BJ (cell line): Measurements from ENCODE around the gene STEAP4. TPM values are rescaled to one million over a fixed set of nuclear protein-coding genes. Genes with fewer than 3 reads are reported as not detected.

ENCODE experiments used
- CTCF ChIA-PET: fragments of 350-600 bp; formaldehyde crosslinking; extraction: SDS; loops from one replicate; lab custom pipeline; 2021; ENCODE audit warnings: antibody characterized with exemption, inconsistent platforms; lab: Yijun Ruan, JAX
- POLR2A ChIA-PET: fragments of 300-600 bp; sonication (Branson Sonifier 250); formaldehyde crosslinking; extraction: SDS; loops from one replicate; lab custom pipeline; 2021; ENCODE audit warnings: antibody characterized with exemption; lab: Charles Lee
- DNase-seq: peaks from one replicate; pipeline ENCODE4 v3.0.0-alpha.2; 2011; ENCODE audit warnings: low read depth
- H3K27me3 ChIP-seq: 2 replicates; pipeline ENCODE4 v1.6.0; 2011; ENCODE audit warnings: low read length; ENCODE audit not compliant: control insufficient read depth, insufficient read depth
- H3K36me3 ChIP-seq: 2 replicates; pipeline ENCODE4 v1.5.1; 2011; ENCODE audit warnings: low read length; ENCODE audit not compliant: control insufficient read depth, insufficient read depth
- H3K4me3 ChIP-seq: 2 replicates; pipeline ENCODE4 v1.5.1; 2011; ENCODE audit warnings: low read depth, mild to moderate bottlenecking, control low read depth, low read length
- polyA plus RNA-seq: library from polyadenylated mRNA; depleted of rRNA; stranded (reverse); fragments of >200 nt; gene quantifications from 2 replicates; pipeline ENCODE4 v1.2.3, GENCODE V29; 2011
- TF ChIP-seq, protein P1 (sequence below): IDR thresholded peaks from 2 replicates; pipeline ENCODE4 v1.5.1; 2011; ENCODE audit warnings: low read depth, mild to moderate bottlenecking, control low read depth, inconsistent platforms, low read length, moderate library complexity; ENCODE audit not compliant: insufficient read depth

Gene STEAP4
- polyA plus RNA-seq, 1 experiment: not detected

DNA sequence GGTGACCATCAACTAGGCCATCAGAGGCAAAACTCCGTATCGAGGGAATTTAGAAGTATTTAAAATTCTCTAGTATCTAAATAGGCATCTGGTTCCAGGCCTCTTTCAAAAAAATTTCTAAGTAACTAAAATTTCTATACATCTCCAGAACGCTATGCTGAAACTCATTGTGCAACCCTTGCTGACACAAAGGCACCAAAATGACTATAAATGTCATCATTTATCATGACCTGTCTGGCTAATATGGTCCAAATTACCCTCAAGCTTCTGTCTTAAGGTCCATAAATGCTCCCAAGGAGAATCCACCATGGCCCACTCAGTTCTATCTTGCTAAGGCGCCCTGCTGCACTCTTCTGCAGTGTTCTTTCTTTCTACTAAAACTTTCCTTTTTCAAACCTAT lies 16.2 kb downstream of the STEAP4 start:
- no peaks in the 10 kb centered on the region for H3K27me3 ChIP-seq
- TF ChIP-seq, protein P1, sequence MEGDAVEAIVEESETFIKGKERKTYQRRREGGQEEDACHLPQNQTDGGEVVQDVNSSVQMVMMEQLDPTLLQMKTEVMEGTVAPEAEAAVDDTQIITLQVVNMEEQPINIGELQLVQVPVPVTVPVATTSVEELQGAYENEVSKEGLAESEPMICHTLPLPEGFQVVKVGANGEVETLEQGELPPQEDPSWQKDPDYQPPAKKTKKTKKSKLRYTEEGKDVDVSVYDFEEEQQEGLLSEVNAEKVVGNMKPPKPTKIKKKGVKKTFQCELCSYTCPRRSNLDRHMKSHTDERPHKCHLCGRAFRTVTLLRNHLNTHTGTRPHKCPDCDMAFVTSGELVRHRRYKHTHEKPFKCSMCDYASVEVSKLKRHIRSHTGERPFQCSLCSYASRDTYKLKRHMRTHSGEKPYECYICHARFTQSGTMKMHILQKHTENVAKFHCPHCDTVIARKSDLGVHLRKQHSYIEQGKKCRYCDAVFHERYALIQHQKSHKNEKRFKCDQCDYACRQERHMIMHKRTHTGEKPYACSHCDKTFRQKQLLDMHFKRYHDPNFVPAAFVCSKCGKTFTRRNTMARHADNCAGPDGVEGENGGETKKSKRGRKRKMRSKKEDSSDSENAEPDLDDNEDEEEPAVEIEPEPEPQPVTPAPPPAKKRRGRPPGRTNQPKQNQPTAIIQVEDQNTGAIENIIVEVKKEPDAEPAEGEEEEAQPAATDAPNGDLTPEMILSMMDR: no peak
- CTCF ChIA-PET: no interaction called here
- H3K4me3 ChIP-seq: no peak overlapping the region
- no peak for DNase-seq
- POLR2A ChIA-PET: no interaction called here
- H3K36me3 ChIP-seq: no peaks in the 10 kb centered on the region

GRCh38 chr7:88289564-88290025 lies 17.1 kb downstream of the STEAP4 start:
- TF ChIP-seq, protein P1: no peak
- ChIA-PET POLR2A (no interaction called here), CTCF (no interaction called here)
- H3K4me3 ChIP-seq: no peak overlapping the region
- no peaks in the 10 kb centered on the region for H3K36me3 ChIP-seq
- H3K27me3 ChIP-seq: no peaks in the 10 kb centered on the region
- no peak for DNase-seq

GRCh38 chr7:88281749-88282148 lies 24.9 kb downstream of the STEAP4 start:
- ChIA-PET POLR2A (no interaction called here), CTCF (no interaction called here)
- TF ChIP-seq, protein P1: no peak
- DNase-seq: no peak
- Histone ChIP-seq H3K27me3 (no peaks in the 10 kb centered on the region), H3K36me3 (no peaks in the 10 kb centered on the region), H3K4me3 (no peak overlapping the region)

GRCh38 chr7:88280801-88281200 lies 25.9 kb downstream of the STEAP4 start:
- ChIA-PET POLR2A (no interaction called here), CTCF (no interaction called here)
- H3K36me3 ChIP-seq: no peaks in the 10 kb centered on the region
- TF ChIP-seq, protein P1: no peak
- H3K4me3 ChIP-seq: no peak overlapping the region
- no peaks in the 10 kb centered on the region for H3K27me3 ChIP-seq
- DNase-seq: no peak

DNA sequence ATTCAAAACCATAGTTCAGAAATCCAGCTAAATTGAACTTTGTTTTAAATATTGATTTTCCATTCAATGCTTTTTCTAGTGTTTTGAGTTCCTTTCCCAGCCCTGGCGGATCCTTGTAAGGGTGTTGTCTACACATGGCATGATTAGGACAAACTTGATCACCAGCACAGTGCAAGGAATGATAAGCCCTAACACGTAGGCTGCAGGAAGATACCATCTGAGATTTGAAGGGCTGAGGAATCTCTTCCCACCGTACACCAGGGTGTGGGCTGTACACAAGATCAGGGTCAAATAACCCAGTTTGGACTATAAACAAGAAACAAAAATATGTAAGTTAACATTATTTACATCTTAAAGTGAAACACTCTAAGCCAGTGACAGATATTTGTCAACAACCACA lies 27.4 kb downstream of the STEAP4 start:
- ChIA-PET CTCF (no interaction called here), POLR2A (no interaction called here)
- no peaks in the 10 kb centered on the region for H3K36me3 ChIP-seq

More for the DNA sequence above, 27.4 kb downstream of the STEAP4 start:
- Histone ChIP-seq H3K4me3 (no peak overlapping the region), H3K27me3 (no peaks in the 10 kb centered on the region)
- TF ChIP-seq, protein P1: no peak
- no peak for DNase-seq
